NCI-H510A treated with DMSO at 0.1 percent for 48 hours (cell line): ENCODE results near the gene MRPL24.
A peak's percentile ranks its signal among the peaks of the same experiment; 100 is the strongest.
"Not testable (repeated sequence)": the region's sequence is repeated elsewhere in the genome, so short reads cannot be mapped to it uniquely, and the experiment has no call there.

Source experiments
- DNase-seq: peaks from one replicate; lab custom pipeline; 2025; lab: John Stamatoyannopoulos, UW

MRPL24 gene

GRCh38 chr1:156740741-156741480, at the start of gene MRPL24:
Gene MRPL24, minus strand, starts transcription at chr1:156741088. Its CDS starts 2,384 bp downstream, at chr1:156738704.
- DNase-seq = peak; percentile 99

GRCh38 chr1:156789621-156790318, 48.9 kb upstream of the MRPL24 start:
- no peak for DNase-seq

GRCh38 chr1:156788136-156788535, 47.2 kb upstream of the MRPL24 start:
- no peak for DNase-seq

DNA sequence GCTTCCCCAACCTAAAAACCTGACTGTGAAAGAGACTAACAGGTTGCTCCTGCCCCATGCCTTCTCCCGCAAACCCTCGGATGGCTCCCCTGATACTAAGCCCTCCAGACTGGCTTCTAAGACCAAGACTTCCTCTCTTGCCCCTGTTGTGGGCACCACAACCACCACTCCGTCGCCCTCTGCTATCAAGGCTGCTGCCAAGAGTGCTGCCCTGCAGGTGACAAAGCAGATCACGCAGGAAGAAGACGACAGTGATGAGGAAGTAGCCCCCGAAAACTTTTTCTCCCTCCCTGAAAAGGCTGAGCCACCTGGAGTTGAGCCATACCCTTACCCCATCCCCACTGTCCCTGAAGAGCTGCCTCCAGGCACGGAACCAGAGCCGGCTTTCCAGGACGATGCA, 45.8 kb upstream of the MRPL24 start:
- no peak for DNase-seq

- no peak for DNase-seq
Measured at GRCh38 chr1:156785458-156785857, 44.6 kb upstream of the MRPL24 start.

- DNase-seq = no peak
Measured at GRCh38 chr1:156781585-156782186, 40.8 kb upstream of the MRPL24 start.

- no peak for DNase-seq
Measured at GRCh38 chr1:156777573-156777972, 36.7 kb upstream of the MRPL24 start.

DNA sequence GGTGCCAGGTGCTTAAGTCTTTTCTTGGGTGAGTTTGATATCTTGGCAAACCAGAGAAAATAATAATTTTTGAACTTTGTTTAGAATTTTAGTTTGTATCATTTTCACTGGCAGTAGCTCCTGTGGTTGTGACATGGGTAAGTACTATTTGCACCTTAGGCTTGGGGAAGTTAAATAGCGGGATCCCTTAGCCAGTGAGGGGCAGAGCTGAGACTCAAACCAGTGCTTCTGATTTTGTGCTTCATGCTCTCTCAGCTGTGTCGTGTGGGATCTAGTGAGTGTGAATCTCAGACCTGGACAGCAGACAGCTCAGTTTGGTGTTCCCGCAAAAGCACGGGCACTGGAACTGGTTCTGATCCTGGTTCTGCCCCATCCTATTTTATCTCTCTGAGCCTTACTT, 36.1 kb upstream of the MRPL24 start:
- DNase-seq = no peak

- no peak for DNase-seq
Measured at GRCh38 chr1:156775799-156776198, 34.9 kb upstream of the MRPL24 start.

- DNase-seq = no peak
Measured at GRCh38 chr1:156773607-156774006, 32.7 kb upstream of the MRPL24 start.

GRCh38 chr1:156772728-156773497, 32.0 kb upstream of the MRPL24 start:
- DNase-seq = no peak

DNA sequence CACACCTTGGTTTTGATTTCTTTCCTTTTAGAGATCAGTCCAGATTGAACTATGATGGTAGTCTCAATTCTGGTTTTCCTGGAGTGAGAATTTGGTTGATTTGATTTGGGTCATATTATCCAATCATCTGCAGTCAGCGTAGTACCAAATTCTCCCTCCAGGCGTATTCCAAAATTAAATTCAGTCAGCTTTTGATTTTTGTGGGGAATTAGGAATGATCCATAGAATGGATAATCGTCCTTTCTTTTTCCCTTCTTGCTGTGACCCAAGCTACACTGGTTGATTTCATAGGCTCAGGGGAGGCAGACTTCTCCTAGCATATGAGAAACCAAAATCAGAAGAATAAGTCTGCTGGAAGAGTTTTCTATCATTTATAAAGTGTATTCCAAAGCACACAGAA, 31.3 kb upstream of the MRPL24 start:
- no peak for DNase-seq

GRCh38 chr1:156768610-156769295, 27.9 kb upstream of the MRPL24 start:
- no peak for DNase-seq

DNA sequence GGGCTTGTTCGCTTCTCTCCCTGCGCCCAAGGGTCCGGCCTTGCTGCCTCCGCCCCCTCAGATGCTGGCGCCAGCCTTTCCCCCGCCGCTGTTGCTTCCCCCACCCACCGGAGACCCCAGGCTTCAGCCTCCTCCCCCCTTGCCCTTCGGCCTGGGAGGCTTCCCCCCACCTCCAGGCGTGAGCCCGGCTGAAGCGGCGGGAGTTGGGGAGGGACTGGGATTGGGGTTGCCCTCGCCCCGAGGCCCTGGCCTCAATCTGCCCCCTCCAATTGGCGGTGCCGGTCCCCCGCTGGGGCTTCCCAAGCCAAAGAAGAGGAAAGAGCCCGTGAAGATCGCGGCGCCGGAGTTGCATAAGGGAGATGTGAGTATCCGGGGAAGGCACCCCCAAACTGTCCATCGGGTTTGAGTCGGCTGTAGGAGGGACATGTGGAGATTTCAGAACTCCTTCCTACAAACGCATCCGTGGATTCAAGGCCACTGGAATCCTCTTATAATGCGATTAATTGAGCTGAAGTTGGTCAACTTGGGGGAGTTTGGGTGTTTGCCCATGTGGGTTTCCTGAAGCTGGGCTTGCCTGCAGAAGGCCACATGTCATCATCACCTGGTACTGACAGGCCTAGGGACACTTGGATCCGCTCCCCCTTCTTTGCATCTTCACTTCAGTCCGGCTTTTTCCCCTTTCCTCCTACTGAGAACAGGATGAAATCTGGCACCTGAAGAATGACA, 27.2 kb upstream of the MRPL24 start:
- no peak for DNase-seq

DNA sequence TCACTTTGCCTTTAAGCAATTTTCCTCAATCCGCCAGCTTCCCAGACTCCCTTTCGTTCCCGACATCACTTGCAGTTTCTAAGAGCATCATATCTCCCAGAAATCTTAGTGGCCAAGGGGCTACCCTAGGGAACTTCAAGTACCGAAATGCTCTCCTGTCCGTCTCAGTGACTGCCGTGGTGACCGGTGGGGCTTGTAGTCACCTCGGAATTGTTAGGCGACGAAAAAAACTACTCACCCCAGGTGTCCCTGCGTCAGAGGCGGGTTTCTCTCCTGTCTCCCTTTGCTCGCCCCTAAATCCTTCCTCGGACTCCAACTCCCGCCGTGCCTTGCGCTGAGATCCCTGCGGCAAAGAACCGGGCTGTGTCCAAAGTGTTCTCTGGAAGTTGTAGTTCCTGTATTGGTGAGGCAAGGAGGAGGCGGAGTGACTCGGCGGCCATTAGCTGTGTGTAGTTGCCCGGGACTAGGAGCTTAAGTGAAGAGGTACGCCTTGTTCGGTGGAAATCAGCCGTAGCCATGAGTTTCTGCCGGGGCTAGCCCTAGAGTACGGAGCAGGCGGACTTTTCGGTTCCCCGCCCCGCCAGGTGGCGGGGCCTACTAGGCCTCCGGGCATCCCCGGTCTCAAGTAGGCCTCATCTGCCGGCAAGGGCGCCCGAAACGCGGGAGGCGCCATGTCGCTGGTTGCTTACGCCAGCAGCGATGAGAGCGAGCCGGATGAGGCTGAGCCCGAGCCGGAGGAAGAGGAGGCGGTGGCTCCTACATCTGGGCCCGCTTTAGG, 26.4 kb upstream of the MRPL24 start, which contains the start of gene PRCC:
Gene PRCC, plus strand, starts transcription at position 435 of the 778 bp plus-strand sequence. Its CDS starts 237 bp downstream, at position 672.
- DNase-seq = peak; percentile 99

- DNase-seq = peak; percentile 47
Measured at GRCh38 chr1:156766298-156767100, 25.6 kb upstream of the MRPL24 start.

- no peak for DNase-seq
Measured at GRCh38 chr1:156765666-156766065, 24.8 kb upstream of the MRPL24 start.

DNA sequence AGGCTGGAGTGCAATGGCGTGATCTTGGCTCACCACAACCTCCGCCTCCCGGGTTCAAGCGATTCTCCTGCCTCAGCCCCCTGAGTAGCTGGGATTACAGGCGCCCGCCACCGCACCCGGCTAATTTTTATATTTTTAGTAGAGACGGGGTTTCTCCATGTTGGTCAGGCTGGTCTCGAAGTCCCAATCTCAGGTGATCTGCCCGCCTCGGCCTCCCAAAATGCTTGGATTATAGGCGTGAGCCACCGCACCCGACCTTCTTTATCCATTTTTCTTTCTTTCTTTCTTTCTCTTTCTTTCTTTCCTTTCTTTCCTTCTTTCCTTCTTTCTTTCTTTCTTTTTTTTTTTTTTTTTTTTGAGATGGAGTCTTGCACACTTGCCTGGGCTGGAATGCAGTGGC, 24.2 kb upstream of the MRPL24 start:
- DNase-seq = not testable (repeated sequence)

- no peak for DNase-seq
Measured at GRCh38 chr1:156760796-156761104, 19.9 kb upstream of the MRPL24 start.
